ENCODE results near the gene PROP1.

- TF ChIP-seq EZH2 (IDR thresholded peaks at IDR 0.05; ENCODE audit: insufficient read depth, poor library complexity, severe bottlenecking) (no peak), EZH2phosphoT487 (IDR thresholded peaks at IDR 0.05; ENCODE audit: insufficient read depth, low read depth) (no peak)
Observed at GRCh38 chr5:177963966-177964365, 32.1 kb downstream of the PROP1 start.

Measured in GM23248 (cell line).